Neuron (in vitro differentiated cells): ENCODE data around the gene KRTAP12-2.
"Not testable (repeated sequence)": the region's sequence is repeated elsewhere in the genome, so short reads cannot be mapped to it uniquely, and the experiment has no call there.

Source experiments
- H2AFZ ChIP-seq: one replicate; pipeline ENCODE4 v1.6.1; 2013; ENCODE audit warnings: low read depth, mild to moderate bottlenecking, inconsistent platforms, low read length, moderate library complexity
- H3K27me3 ChIP-seq: one replicate; pipeline ENCODE4 v1.6.1; 2013; ENCODE audit warnings: low read length; ENCODE audit not compliant: insufficient read depth
- H3K36me3 ChIP-seq: one replicate; pipeline ENCODE4 v1.6.1; 2013; ENCODE audit warnings: low read length; ENCODE audit not compliant: insufficient read depth
- H3K4me1 ChIP-seq: one replicate; pipeline ENCODE4 v1.6.1; 2013; ENCODE audit warnings: low read length; ENCODE audit not compliant: insufficient read depth
- H3K4me3 ChIP-seq: 2 replicates; pipeline ENCODE4 v1.5.1; 2013; ENCODE audit warnings: mild to moderate bottlenecking, low read length, moderate library complexity
- H3K9me3 ChIP-seq: one replicate; pipeline ENCODE4 v1.6.1; 2013; ENCODE audit warnings: low read length

The KRTAP12-2 gene

DNA sequence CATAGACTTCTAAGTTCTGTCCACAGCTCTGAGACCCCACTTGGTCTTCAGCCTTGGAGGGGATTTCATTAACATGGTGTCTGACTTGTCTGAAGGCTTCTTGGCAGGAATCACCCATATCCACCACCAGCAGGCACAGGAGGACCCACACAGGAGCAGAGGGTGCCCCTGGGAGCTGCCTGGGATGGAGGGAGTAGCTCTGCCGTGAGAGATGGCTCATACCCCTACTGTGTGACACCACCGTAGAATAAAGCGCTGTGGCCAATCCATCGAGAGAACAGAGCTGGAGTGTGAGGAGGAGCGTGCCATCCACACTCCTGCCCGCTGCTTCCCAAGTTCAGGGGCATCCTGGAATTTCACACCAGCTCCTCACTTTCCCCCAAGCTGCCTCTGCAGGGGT, 18.3 kb upstream of the KRTAP12-2 start:
- not testable (repeated sequence) for H3K36me3 ChIP-seq, H2AFZ ChIP-seq, H3K9me3 ChIP-seq, H3K4me3 ChIP-seq, H3K4me1 ChIP-seq
- peaks cover 11% of the 10 kb centered on the region for H3K27me3 ChIP-seq

- no peaks in the 10 kb centered on the region for H3K36me3 ChIP-seq
- H3K4me1 ChIP-seq: peaks cover 8% of the 10 kb centered on the region
- peaks cover 8% of the 10 kb centered on the region for H3K27me3 ChIP-seq
These were observed 17.8 kb upstream of the KRTAP12-2 start for GRCh38 chr21:44684483-44684882.

DNA sequence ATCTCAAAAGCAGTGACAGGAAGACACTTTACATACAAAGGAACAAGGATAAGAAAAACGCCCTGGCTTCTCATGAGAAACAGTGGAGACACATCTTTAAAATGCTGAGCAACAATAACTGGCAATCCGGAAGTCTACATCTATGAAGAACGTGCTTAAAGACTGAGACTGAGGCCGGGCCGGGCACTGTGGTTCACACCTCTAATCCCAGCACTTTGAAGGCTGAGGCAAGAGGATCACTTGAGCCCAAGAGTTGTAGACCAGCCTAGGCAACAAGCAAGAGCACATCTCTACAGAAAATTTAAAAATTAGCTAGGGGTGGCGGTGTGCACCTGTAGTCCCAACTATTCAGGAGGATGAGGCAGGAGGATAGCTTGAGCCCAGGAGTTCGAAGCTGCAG, 17.4 kb upstream of the KRTAP12-2 start:
- H3K9me3 ChIP-seq: peaks cover 2% of the 10 kb centered on the region
- H3K36me3 ChIP-seq: no peaks in the 10 kb centered on the region
- H3K4me1 ChIP-seq: peaks cover 8% of the 10 kb centered on the region
- peaks cover 8% of the 10 kb centered on the region for H3K27me3 ChIP-seq
- H2AFZ ChIP-seq: no peak overlapping the region
- H3K4me3 ChIP-seq: no peak overlapping the region

More at GRCh38 chr21:44684483-44684882, 17.8 kb upstream of the KRTAP12-2 start:
- no peak overlapping the region for H3K4me3 ChIP-seq
- H3K9me3 ChIP-seq: peaks cover 2% of the 10 kb centered on the region
- no peak overlapping the region for H2AFZ ChIP-seq

GRCh38 chr21:44682580-44683151, 15.9 kb upstream of the KRTAP12-2 start:
- peaks cover 7% of the 10 kb centered on the region for H3K27me3 ChIP-seq

DNA sequence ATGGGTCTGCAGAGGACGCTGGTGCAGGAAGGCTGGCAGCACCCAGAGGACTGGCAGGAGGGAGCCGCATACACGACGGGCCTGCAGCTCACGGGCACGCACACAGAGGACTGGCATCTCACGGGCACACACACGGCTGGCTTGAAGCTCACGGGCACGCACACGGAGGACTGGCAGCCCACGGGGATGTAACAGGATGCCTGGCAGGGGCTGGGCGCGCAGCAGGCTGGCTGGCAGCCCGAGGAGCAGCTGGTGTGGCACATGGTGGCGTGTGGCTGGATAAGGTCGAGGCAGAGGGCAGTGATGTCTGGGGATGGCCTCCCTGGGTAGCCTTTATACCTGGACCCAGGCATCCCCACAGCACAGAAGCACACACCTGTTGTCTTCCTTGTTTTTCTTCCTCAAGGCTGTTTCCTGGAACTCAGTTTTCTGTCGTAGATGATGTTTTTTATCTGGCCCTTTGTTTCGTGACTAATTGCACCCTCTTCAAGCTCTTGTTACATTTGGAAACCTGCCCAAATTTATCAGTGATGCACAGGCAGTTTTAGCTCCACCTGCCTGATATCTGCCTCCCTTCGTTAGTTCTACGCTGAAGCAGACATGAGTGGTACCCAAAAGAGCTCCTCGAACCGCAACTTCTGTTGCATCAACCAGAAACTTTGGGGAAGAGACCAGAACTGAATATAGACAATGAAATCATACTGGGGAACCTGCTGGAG, 15.3 kb upstream of the KRTAP12-2 start, which contains the start of gene KRTAP12-1:
Gene KRTAP12-1, minus strand, starts transcription at position 303 of the 719 bp plus-strand sequence. Its CDS starts 40 bp downstream, at position 263.
- Histone ChIP-seq H3K9me3 (peaks cover 2% of the 10 kb centered on the region), H2AFZ (no peak within 1 kb of the TSS), H3K27me3 (peaks cover 8% of the 10 kb centered on the region), H3K4me1 (peaks cover 8% of the 10 kb centered on the region), H3K36me3 (no peaks in the 10 kb centered on the region), H3K4me3 (no peak within 1 kb of the TSS)

More at GRCh38 chr21:44682580-44683151, 15.9 kb upstream of the KRTAP12-2 start:
- Histone ChIP-seq H3K4me3 (no peak overlapping the region), H2AFZ (no peak overlapping the region), H3K9me3 (peaks cover 2% of the 10 kb centered on the region), H3K36me3 (no peaks in the 10 kb centered on the region), H3K4me1 (peaks cover 8% of the 10 kb centered on the region)

DNA sequence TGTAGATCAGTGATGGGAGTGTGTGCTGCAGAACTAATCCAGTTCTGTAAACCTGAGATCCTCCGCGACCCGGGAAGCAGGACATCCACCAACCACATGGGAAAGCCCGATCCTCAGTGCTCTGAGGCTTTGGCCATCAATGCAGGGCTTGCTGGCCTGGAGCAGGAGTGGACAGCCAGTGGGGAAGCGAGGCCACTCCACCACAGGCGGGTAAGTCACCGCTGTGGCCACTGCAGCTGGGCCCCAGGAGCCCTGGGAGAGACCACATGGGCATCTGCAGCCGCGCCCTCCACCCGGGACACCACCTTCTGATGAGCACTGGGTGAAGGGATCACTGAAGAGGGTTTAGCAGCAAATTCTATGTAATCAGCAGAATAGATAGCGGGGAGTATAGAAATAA, 14.4 kb upstream of the KRTAP12-2 start:
- Histone ChIP-seq H3K4me1 (peaks cover 1% of the 10 kb centered on the region), H3K36me3 (no peaks in the 10 kb centered on the region), H3K9me3 (peaks cover 2% of the 10 kb centered on the region), H3K27me3 (peaks cover 10% of the 10 kb centered on the region), H3K4me3 (no peak overlapping the region), H2AFZ (no peak overlapping the region)

DNA sequence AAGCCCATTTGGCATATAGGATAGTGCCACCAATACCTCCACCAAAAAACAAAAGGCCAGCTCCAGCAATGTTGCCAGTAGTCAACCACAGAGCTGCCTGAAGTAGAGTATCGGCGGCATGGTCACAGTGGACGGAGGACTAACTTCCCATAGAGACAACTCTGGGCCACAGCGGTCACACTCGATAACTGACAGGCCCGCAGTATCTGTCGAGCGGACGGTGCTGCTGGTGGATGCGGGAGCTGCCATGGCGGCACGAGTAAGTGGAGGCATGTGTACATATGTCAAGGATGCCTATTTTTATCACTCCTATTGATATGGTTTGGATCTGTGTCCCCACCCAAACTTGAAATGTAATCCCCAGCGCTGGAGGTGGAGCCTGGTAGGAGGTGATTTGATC, 11.2 kb upstream of the KRTAP12-2 start:
- no peaks in the 10 kb centered on the region for H3K4me1 ChIP-seq
- no peaks in the 10 kb centered on the region for H3K36me3 ChIP-seq
- no peak overlapping the region for H2AFZ ChIP-seq
- H3K9me3 ChIP-seq: no peaks in the 10 kb centered on the region
- H3K27me3 ChIP-seq: peaks cover 8% of the 10 kb centered on the region
- no peak overlapping the region for H3K4me3 ChIP-seq

- Histone ChIP-seq H3K4me1 (no peaks in the 10 kb centered on the region), H3K4me3 (no peak overlapping the region), H2AFZ (no peak overlapping the region), H3K36me3 (no peaks in the 10 kb centered on the region), H3K27me3 (peaks cover 1% of the 10 kb centered on the region), H3K9me3 (peaks cover 8% of the 10 kb centered on the region)
These were observed 5.2 kb upstream of the KRTAP12-2 start for GRCh38 chr21:44671911-44672310.

- Histone ChIP-seq H3K9me3 (peaks cover 8% of the 10 kb centered on the region), H3K4me3 (no peak overlapping the region), H3K36me3 (no peaks in the 10 kb centered on the region), H3K4me1 (no peaks in the 10 kb centered on the region), H2AFZ (no peak overlapping the region), H3K27me3 (no peaks in the 10 kb centered on the region)
These were observed 4.1 kb upstream of the KRTAP12-2 start for GRCh38 chr21:44670642-44671432.

GRCh38 chr21:44667612-44668011, 885 bp upstream of the KRTAP12-2 start:
- peaks cover 8% of the 10 kb centered on the region for H3K9me3 ChIP-seq
- H2AFZ ChIP-seq: no peak overlapping the region
- no peaks in the 10 kb centered on the region for H3K4me1 ChIP-seq
- H3K4me3 ChIP-seq: no peak overlapping the region
- H3K36me3 ChIP-seq: no peaks in the 10 kb centered on the region
- H3K27me3 ChIP-seq: no peaks in the 10 kb centered on the region

- H3K36me3 ChIP-seq: no peaks in the 10 kb centered on the region
These were observed 2.0 kb downstream of the KRTAP12-2 start for GRCh38 chr21:44664691-44665090.

GRCh38 chr21:44661567-44661966, 5.2 kb downstream of the KRTAP12-2 start:
- H2AFZ ChIP-seq, H3K4me3 ChIP-seq, H3K9me3 ChIP-seq, H3K4me1 ChIP-seq, H3K27me3 ChIP-seq, H3K36me3 ChIP-seq: not testable (repeated sequence)

More at GRCh38 chr21:44664691-44665090, 2.0 kb downstream of the KRTAP12-2 start:
- Histone ChIP-seq H2AFZ (no peak overlapping the region), H3K9me3 (peaks cover 2% of the 10 kb centered on the region), H3K4me1 (no peaks in the 10 kb centered on the region), H3K27me3 (no peaks in the 10 kb centered on the region), H3K4me3 (no peak overlapping the region)

GRCh38 chr21:44658913-44659595, 7.7 kb downstream of the KRTAP12-2 start:
- Histone ChIP-seq H3K27me3 (no peaks in the 10 kb centered on the region), H3K4me3 (no peak overlapping the region), H2AFZ (no peak overlapping the region), H3K4me1 (no peaks in the 10 kb centered on the region), H3K36me3 (no peaks in the 10 kb centered on the region), H3K9me3 (no peaks in the 10 kb centered on the region)
